ENCODE measurements around the gene BCAP31. TPM values are rescaled to one million over a fixed set of nuclear protein-coding genes. Genes with fewer than 3 reads are reported as not detected.

BCAP31 gene
- total RNA-seq, 1 experiment from 2014 or later = 138 TPM

- Mint-ChIP-seq H3K27me3 (ENCODE audit: low read depth) (no peaks in the 10 kb centered on the region), H3K4me3 (no peak overlapping the region), H3K4me1 (peaks cover 3 to 6% of the 10 kb centered on the region in 2 experiments; a peak in 3 of 4 replicates), H3K9me3 (peaks cover 72 to 85% of the 10 kb centered on the region in 2 experiments), H3K27ac (peak overlapping the region; percentile 70 to 89 (median 70); a peak in 3 of 7 replicates), H3K36me3 (ENCODE audit: insufficient read depth in 1 of 3, low read depth in 3 of 3) (peaks cover 33 to 70% (median 60%) of the 10 kb centered on the region in 3 experiments)
- Histone ChIP-seq H4K20me1 (ENCODE audit: control insufficient read depth, insufficient read depth, insufficient read length) (no peaks in the 10 kb centered on the region), H3K18ac (ENCODE audit: insufficient read length, low read depth, low read length) (no peak overlapping the region), H3K4me1 (ENCODE audit: insufficient read depth, low read length) (no peaks in the 10 kb centered on the region), H2BK120ac (ENCODE audit: low read depth, low read length, poor library complexity, severe bottlenecking) (no peak overlapping the region), H3K23ac (ENCODE audit: insufficient read length, low read depth, low read length) (no peak overlapping the region), H3K79me2 (ENCODE audit: insufficient read depth, low read length) (no peaks in the 10 kb centered on the region), H3T11ph (ENCODE audit: low read length) (no peak overlapping the region), H3K9me3 (ENCODE audit: control insufficient read depth, low read depth, low read length) (peaks cover 11% of the 10 kb centered on the region), H2BK20ac (ENCODE audit: low read depth, low read length, poor library complexity, severe bottlenecking) (no peak overlapping the region), H3K4me2 (ENCODE audit: insufficient read depth, insufficient read length, low read length) (no peak overlapping the region), H2AK5ac (ENCODE audit: insufficient read length, low read length) (no peak overlapping the region), H3K79me1 (ENCODE audit: insufficient read depth, low read depth, low read length, poor library complexity, severe bottlenecking) (no peaks in the 10 kb centered on the region), H3K56ac (ENCODE audit: insufficient read length, low read depth, low read length) (no peak overlapping the region), H4K5ac (ENCODE audit: insufficient read length, low read depth, low read length) (no peak overlapping the region), H3K27ac (ENCODE audit: insufficient read length, low read depth, low read length) (no peak overlapping the region), H3K4ac (ENCODE audit: low read depth, low read length) (no peak overlapping the region), H3K27me3 (ENCODE audit: insufficient read depth, low read length) (no peaks in the 10 kb centered on the region), H2BK12ac (ENCODE audit: insufficient read length, low read depth, low read length) (no peak overlapping the region), H3K14ac (ENCODE audit: insufficient read depth, low read length) (no peak overlapping the region), H4K8ac (replicated peaks; ENCODE audit: insufficient read length, low read depth, low read length) (no peak overlapping the region), H3K23me2 (ENCODE audit: insufficient read length, low read depth, low read length, poor library complexity, severe bottlenecking) (no peaks in the 10 kb centered on the region), H2AFZ (ENCODE audit: low read length) (no peak overlapping the region), H2BK5ac (ENCODE audit: insufficient read length, low read length) (no peak overlapping the region), H3K9ac (ENCODE audit: extremely low read depth, insufficient read length, low read length) (no peak overlapping the region), H4K91ac (ENCODE audit: insufficient read length, low read depth, low read length) (no peak overlapping the region), H2BK15ac (ENCODE audit: low read depth, low read length) (no peak overlapping the region)
- DNase-seq = no peak
- TF ChIP-seq CTCF (conservative IDR thresholded peaks at IDR 0.05) = no peak
- WGBS (ENCODE audit: extremely low coverage, insufficient read length, low lambda C conversion rate) = no CpG with 5 or more reads among the region's 9 CpGs
Observed at GRCh38 chrX:153706799-153707198, 17.4 kb downstream of the BCAP31 start.
